Measurements from ENCODE around the gene MEI4. TPM values are rescaled to one million over a fixed set of nuclear protein-coding genes. Genes with fewer than 3 reads are reported as not detected.

Gene MEI4
- total and polyA plus RNA-seq, 2 of the 13 experiments (the other 11 are each of a cell fraction or from before 2014, with no cell fraction given) = not detected

GRCh38 chr6:77879527-77879926, 226.7 kb downstream of the MEI4 start (continued):
- peak; percentile 54 for TF ChIP-seq ARID5B (CRISPR knock-in tag; IDR thresholded peaks at IDR 0.05)
- no peak for TF ChIP-seq ZNF713 (CRISPR knock-in tag; IDR thresholded peaks at IDR 0.05)
- peak; percentile 50; the same call in 1 of the 2 replicates for TF ChIP-seq TCF7 (IDR thresholded peaks at IDR 0.05; ENCODE audit: low read depth)
- TF ChIP-seq ZNF674 (CRISPR knock-in tag; IDR thresholded peaks at IDR 0.05; ENCODE audit: low read depth) = no peak
- no peak for TF ChIP-seq E2F1 (CRISPR knock-in tag; IDR thresholded peaks at IDR 0.05)
- 0 out of 2 replicates have a peak, but pooled peaks have one; percentile 50 for TF ChIP-seq PAXIP1 (CRISPR knock-in tag; conservative IDR thresholded peaks at IDR 0.05)
- peak; percentile 42 for TF ChIP-seq TEAD3 (CRISPR knock-in tag; optimal IDR thresholded peaks at IDR 0.05; ENCODE audit: borderline replicate concordance)
- TF ChIP-seq ZNF850 (CRISPR knock-in tag; conservative IDR thresholded peaks at IDR 0.05) = no peak
- TF ChIP-seq HNF4A (CRISPR knock-in tag; IDR thresholded peaks at IDR 0.05) = peak; percentile 63; the same call in 1 of the 2 replicates
- no peak for TF ChIP-seq ZNF367 (CRISPR knock-in tag; IDR thresholded peaks at IDR 0.05; ENCODE audit: borderline replicate concordance)
- TF ChIP-seq SSRP1 (CRISPR knock-in tag; IDR thresholded peaks at IDR 0.05) = no peak
- TF ChIP-seq ZBTB37 (CRISPR knock-in tag; IDR thresholded peaks at IDR 0.05) = no peak
- TF ChIP-seq HMG20A (CRISPR knock-in tag; IDR thresholded peaks at IDR 0.05; ENCODE audit: borderline replicate concordance) = peak; percentile 36; the same call in 1 of the 2 replicates
- no peak for TF ChIP-seq ZNF577 (CRISPR knock-in tag; IDR thresholded peaks at IDR 0.05; ENCODE audit: borderline replicate concordance, low read depth)
- TF ChIP-seq CBX5 (CRISPR knock-in tag; IDR thresholded peaks at IDR 0.05; ENCODE audit: borderline replicate concordance) = no peak
- 0 out of 2 replicates have a peak, but pooled peaks have one; percentile 23 for TF ChIP-seq RXRB (CRISPR knock-in tag; IDR thresholded peaks at IDR 0.05; ENCODE audit: borderline replicate concordance)
- no peak for TF ChIP-seq FOXA1 (IDR thresholded peaks at IDR 0.05)
- peak; percentile 64 for TF ChIP-seq FOXA1 (CRISPR knock-in tag; IDR thresholded peaks at IDR 0.05)
- TF ChIP-seq IKZF1 (IDR thresholded peaks at IDR 0.05) = no peak
- no peak for TF ChIP-seq ZNF460 (CRISPR knock-in tag; IDR thresholded peaks at IDR 0.05; ENCODE audit: borderline replicate concordance)
- no peak for TF ChIP-seq SOX13 (IDR thresholded peaks at IDR 0.05)
- TF ChIP-seq SOX13 (CRISPR knock-in tag; conservative IDR thresholded peaks at IDR 0.05 in 1 of 2, IDR thresholded peaks at IDR 0.05 in 1 of 2) = 0 out of 4 replicates have a peak, but pooled peaks of 1 of the 2 experiments have one; percentile 7
- no peak for TF ChIP-seq MEIS1 (CRISPR knock-in tag; IDR thresholded peaks at IDR 0.05; ENCODE audit: borderline replicate concordance)

All from HepG2 (cell line).